Tibial nerve (tissue), 4 donors: ENCODE results near the gene LKAAEAR1. TPM values are rescaled to one million over a fixed set of nuclear protein-coding genes. Genes with fewer than 3 reads are reported as not detected.

Experiments
- DNase-seq, 2 donors: peaks; one replicate each; pipeline ENCODE4 v3.0.0-alpha.2; 2019; ENCODE audit warnings: low spot score in 2 of 2
- H3K27ac ChIP-seq, 4 donors: fragments of 200-600 bp; sonication (generic) in 3 of 4; one replicate each; pipeline ENCODE4 v1.5.1; 2017 to 2019; ENCODE audit warnings: mild to moderate bottlenecking in 1 of 4
- H3K27me3 ChIP-seq, 2 donors: fragments of 200-600 bp; sonication (generic) in 1 of 2; one replicate each; pipeline versions ENCODE4 v1.5.1 to v1.6.0; 2017 to 2019
- H3K36me3 ChIP-seq, 3 donors: fragments of 200-600 bp; sonication (generic); one replicate each; pipeline ENCODE4 v1.5.1; 2018 to 2019
- H3K4me1 ChIP-seq, 4 donors: fragments of 200-600 bp; sonication (generic) in 3 of 4; one replicate each; pipeline ENCODE4 v1.5.1; 2017 to 2019
- H3K4me3 ChIP-seq, 4 donors: fragments of 200-600 bp; sonication (generic) in 3 of 4; one replicate each; pipeline ENCODE4 v1.5.1; 2017 to 2019; ENCODE audit warnings: mild to moderate bottlenecking in 1 of 4, moderate library complexity in 1 of 4
- H3K9me3 ChIP-seq, 4 donors: fragments of 200-600 bp; sonication (generic) in 3 of 4; one replicate each; pipeline ENCODE4 v1.5.1; 2017 to 2019
- EP300 ChIP-seq, 2 donors: sonication (generic); formaldehyde crosslinking; IDR thresholded peaks; one replicate each; pipeline ENCODE4 v1.6.1; 2017; ENCODE audit warnings: antibody characterized with exemption in 2 of 2, mild to moderate bottlenecking in 1 of 2
- POLR2A ChIP-seq, 2 donors: fragments of 450-650 bp; IDR thresholded peaks; one replicate each; pipeline ENCODE4 v1.6.1; 2017; ENCODE audit warnings: antibody characterized with exemption in 2 of 2, mild to moderate bottlenecking in 2 of 2, moderate library complexity in 2 of 2
- WGBS, 2 donors: methylation state at CpG; one replicate each; pipeline ENCODE4 v1.1.5; 2018; 5-methylcytosine and 5-hydroxymethylcytosine counted together
- total RNA-seq, 4 donors: library from RNA; depleted of rRNA; stranded (reverse); fragments of >200 nt; gene quantifications; one replicate each; pipeline ENCODE4 v1.1.0, GENCODE V29; 2016
- TF ChIP-seq, protein P1 (sequence below), 5 experiments: fragments of 200-600 bp in 3 of 5; fragments of 450-650 bp in 2 of 5; sonication (generic) in 3 of 5; IDR thresholded peaks; one replicate each; pipeline ENCODE4 v1.5.1; 2016 to 2019; ENCODE audit warnings: antibody characterized with exemption in 5 of 5, mild to moderate bottlenecking in 3 of 5, moderate library complexity in 2 of 5

LKAAEAR1 gene
- total RNA-seq, 4 donors from 2014 or later: 0.59 to 1.3 (median 0.84) TPM; not detected in 1

GRCh38 chr20:64069614-64070243 is 14.5 kb downstream of the LKAAEAR1 start:
- H3K4me3 ChIP-seq: no peak overlapping the region
- TF ChIP-seq POLR2A (IDR thresholded peaks at IDR 0.05) (no peak), EP300 (IDR thresholded peaks at IDR 0.05) (no peak)
- TF ChIP-seq, protein P1, sequence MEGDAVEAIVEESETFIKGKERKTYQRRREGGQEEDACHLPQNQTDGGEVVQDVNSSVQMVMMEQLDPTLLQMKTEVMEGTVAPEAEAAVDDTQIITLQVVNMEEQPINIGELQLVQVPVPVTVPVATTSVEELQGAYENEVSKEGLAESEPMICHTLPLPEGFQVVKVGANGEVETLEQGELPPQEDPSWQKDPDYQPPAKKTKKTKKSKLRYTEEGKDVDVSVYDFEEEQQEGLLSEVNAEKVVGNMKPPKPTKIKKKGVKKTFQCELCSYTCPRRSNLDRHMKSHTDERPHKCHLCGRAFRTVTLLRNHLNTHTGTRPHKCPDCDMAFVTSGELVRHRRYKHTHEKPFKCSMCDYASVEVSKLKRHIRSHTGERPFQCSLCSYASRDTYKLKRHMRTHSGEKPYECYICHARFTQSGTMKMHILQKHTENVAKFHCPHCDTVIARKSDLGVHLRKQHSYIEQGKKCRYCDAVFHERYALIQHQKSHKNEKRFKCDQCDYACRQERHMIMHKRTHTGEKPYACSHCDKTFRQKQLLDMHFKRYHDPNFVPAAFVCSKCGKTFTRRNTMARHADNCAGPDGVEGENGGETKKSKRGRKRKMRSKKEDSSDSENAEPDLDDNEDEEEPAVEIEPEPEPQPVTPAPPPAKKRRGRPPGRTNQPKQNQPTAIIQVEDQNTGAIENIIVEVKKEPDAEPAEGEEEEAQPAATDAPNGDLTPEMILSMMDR (IDR thresholded peaks at IDR 0.05): peak; percentile 40 to 60 (median 56)
- no peak for DNase-seq
- WGBS, 2 donors: 57 to 58% methylated on average over 12 to 14 of the region's 14 CpGs
- no peaks in the 10 kb centered on the region for H3K9me3 ChIP-seq
- H3K27ac ChIP-seq: no peak overlapping the region
- H3K36me3 ChIP-seq: peaks cover 0 to 75% (median 0%) of the 10 kb centered on the region in 3 donors
- H3K4me1 ChIP-seq: peaks cover 0 to 21% (median 7%) of the 10 kb centered on the region in 4 donors
- no peaks in the 10 kb centered on the region for H3K27me3 ChIP-seq

- H3K36me3 ChIP-seq: peaks cover 0 to 70% (median 0%) of the 10 kb centered on the region in 3 donors
- no peaks in the 10 kb centered on the region for H3K9me3 ChIP-seq
- H3K4me3 ChIP-seq: no peak overlapping the region
- DNase-seq: no peak
- 83 to 89% methylated on average over 2 to 20 of the region's 20 CpGs for WGBS, 2 donors
- TF ChIP-seq POLR2A (IDR thresholded peaks at IDR 0.05) (no peak), EP300 (IDR thresholded peaks at IDR 0.05) (no peak)
- TF ChIP-seq, protein P1 (IDR thresholded peaks at IDR 0.05): no peak
- peaks cover 0 to 26% (median 11%) of the 10 kb centered on the region in 4 donors for H3K4me1 ChIP-seq
- H3K27ac ChIP-seq: no peak overlapping the region
- H3K27me3 ChIP-seq: no peaks in the 10 kb centered on the region
These were observed 15.0 kb downstream of the LKAAEAR1 start for GRCh38 chr20:64069209-64069613.

- Histone ChIP-seq H3K27me3 (no peaks in the 10 kb centered on the region), H3K9me3 (no peaks in the 10 kb centered on the region), H3K4me3 (no peak overlapping the region), H3K36me3 (peaks cover 0 to 64% (median 0%) of the 10 kb centered on the region in 3 donors), H3K27ac (no peak overlapping the region), H3K4me1 (peaks cover 0 to 32% (median 17%) of the 10 kb centered on the region in 4 donors)
- no peak for DNase-seq
- TF ChIP-seq, protein P1 (IDR thresholded peaks at IDR 0.05): no peak
- TF ChIP-seq POLR2A (IDR thresholded peaks at IDR 0.05): no peak
- TF ChIP-seq EP300 (IDR thresholded peaks at IDR 0.05): no peak
- 74 to 78% methylated on average over 12 of the region's 12 CpGs for WGBS, 2 donors
These were observed 15.6 kb downstream of the LKAAEAR1 start for GRCh38 chr20:64068386-64069208.

DNA sequence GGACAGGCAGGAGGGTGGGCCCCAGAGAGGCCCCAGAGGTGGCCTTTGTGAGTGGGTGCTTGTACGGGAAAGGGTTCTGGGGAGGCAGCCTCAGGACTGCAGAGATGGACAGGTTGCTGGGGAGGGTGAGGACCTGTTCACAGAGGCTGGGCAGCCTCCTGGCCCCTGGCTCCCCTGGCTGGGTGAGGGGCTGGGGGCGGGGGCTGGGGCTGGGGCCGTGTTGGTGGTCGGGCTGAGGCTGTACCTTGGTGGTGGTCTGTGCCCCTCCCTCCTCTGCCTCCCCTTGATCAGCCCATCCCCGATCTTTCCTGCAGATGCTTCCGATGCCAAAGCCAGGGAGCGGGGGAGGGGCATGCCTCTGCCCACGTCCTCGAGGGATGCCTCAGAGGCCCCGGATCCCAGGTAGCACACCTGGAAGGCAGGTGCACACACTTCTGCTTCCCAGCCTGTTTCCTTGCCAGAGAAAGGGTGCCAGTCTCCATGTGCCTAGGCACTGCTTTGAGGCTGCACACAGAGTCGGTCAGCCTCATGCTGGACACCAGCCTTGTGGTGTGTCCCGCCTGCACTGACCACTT is 16.4 kb downstream of the LKAAEAR1 start:
- Histone ChIP-seq H3K4me1 (peaks cover 0 to 33% (median 17%) of the 10 kb centered on the region in 4 donors), H3K27ac (no peak overlapping the region), H3K36me3 (peaks cover 0 to 57% (median 0%) of the 10 kb centered on the region in 3 donors), H3K27me3 (no peaks in the 10 kb centered on the region), H3K9me3 (no peaks in the 10 kb centered on the region), H3K4me3 (no peak overlapping the region)
- 67 to 86% methylated on average over 3 to 8 of the region's 12 CpGs for WGBS, 2 donors
- no peak for DNase-seq
- no peak for TF ChIP-seq POLR2A (IDR thresholded peaks at IDR 0.05)
- TF ChIP-seq EP300 (IDR thresholded peaks at IDR 0.05): no peak
- TF ChIP-seq, protein P1 (IDR thresholded peaks at IDR 0.05): no peak
